Spleen (tissue), 13 donors: ENCODE measurements around the gene PRAMEF26. TPM values are rescaled to one million over a fixed set of nuclear protein-coding genes. Genes with fewer than 3 reads are reported as not detected.
"Not testable (repeated sequence)": the region's sequence is repeated elsewhere in the genome, so short reads cannot be mapped to it uniquely, and the experiment has no call there.

Experiments used
- DNase-seq: peaks from one replicate; pipeline ENCODE4 v3.0.0-alpha.2; 2020
- H3K27ac ChIP-seq, 8 donors: fragments of 200-600 bp; sonication (generic) in 7 of 8; 1 replicate in 4 of 8; 2 replicates in 4 of 8; pipeline versions ENCODE4 v1.5.0 to v1.8.0; 2016 to 2021; ENCODE audit warnings: inconsistent platforms in 4 of 8, mild to moderate bottlenecking in 4 of 8, moderate library complexity in 1 of 8
- H3K27me3 ChIP-seq, 7 donors: fragments of 200-600 bp; sonication (generic) in 6 of 7; replicated peaks in 1 of 7; 1 replicate in 4 of 7; 2 replicates in 3 of 7; pipeline versions ENCODE4 v1.5.0 to v1.8.0; 2016 to 2021; ENCODE audit warnings: inconsistent platforms in 3 of 7, mild to moderate bottlenecking in 1 of 7
- H3K36me3 ChIP-seq, 6 donors: fragments of 200-600 bp; sonication (generic) in 5 of 6; 1 replicate in 4 of 6; 2 replicates in 2 of 6; pipeline versions ENCODE4 v1.5.0 to v1.8.0; 2016 to 2021; ENCODE audit warnings: inconsistent platforms in 2 of 6
- H3K4me1 ChIP-seq, 6 donors: fragments of 200-600 bp; sonication (generic) in 5 of 6; 1 replicate in 3 of 6; 2 replicates in 3 of 6; pipeline versions ENCODE4 v1.5.0 to v1.8.0; 2016 to 2021; ENCODE audit warnings: inconsistent platforms in 3 of 6
- H3K4me3 ChIP-seq, 8 donors: fragments of 200-600 bp; sonication (generic) in 7 of 8; 1 replicate in 4 of 8; 2 replicates in 4 of 8; pipeline versions ENCODE4 v1.5.0 to v1.8.0; 2016 to 2021; ENCODE audit warnings: inconsistent platforms in 4 of 8, mild to moderate bottlenecking in 4 of 8, moderate library complexity in 2 of 8
- H3K9me3 ChIP-seq, 8 donors: fragments of 200-600 bp; sonication (generic) in 7 of 8; 1 replicate in 4 of 8; 2 replicates in 4 of 8; pipeline versions ENCODE4 v1.5.0 to v1.8.0; 2016 to 2021; ENCODE audit warnings: inconsistent platforms in 4 of 8
- WGBS, 5 donors: extraction: QIAGEN DNeasy Blood & Tissue Kit in 3 of 5; methylation state at CpG; one replicate each; pipeline versions ENCODE4 v1.1.5 to v1.1.7; 2013 to 2018; 5-methylcytosine and 5-hydroxymethylcytosine counted together
- intact Hi-C: fragments of 100-400 bp; cut with DNase I; formaldehyde crosslinking; loops from one replicate; pipeline ENCODE4 v1.15.0; 2023; ENCODE audit warnings: low total_unique reads
- long read RNA-seq, 2 donors: transcript quantifications; one replicate each; lab custom pipeline, GENCODE V29; 2026
- polyA plus RNA-seq, 3 donors: library from polyadenylated mRNA; stranded (reverse); fragments of 200-250 nt; gene quantifications; one replicate each; pipeline ENCODE4 v1.2.1, GENCODE V29; 2013
- total RNA-seq, 7 donors: library from RNA; depleted of rRNA in 3 of 7; stranded (reverse); fragments of >200 nt in 3 of 7; fragmentation: NEBNext Ultra II Directional in 4 of 7; extraction: Animal tissue kit (Norgen Biotek cat#: 25700) in 4 of 7; gene quantifications; one replicate each; pipeline versions ENCODE4 v1.1.0 to v1.2.1, GENCODE V29; 2016 to 2021
- donor health status: healthy with polysubstance abuse.
- donor health status: DM: no; HTN: no; CAD: no; lungs with moderate emphysema.
- donor health status: DM: no; HTN: no; CAD: no.
- donor health status: Bipolar disorder and iron deficiency.
- donor health status: healthy.
- donor health status: DM: no; HTN: no; CAD: no.
- donor health status: DM: yes; HTN: yes; CAD: no.

Gene PRAMEF26
- not detected for total RNA-seq
- polyA plus RNA-seq, result not detected
- long read RNA-seq, donor 1, result 0 reads
- long read RNA-seq, donor 2, result 0 reads

DNA sequence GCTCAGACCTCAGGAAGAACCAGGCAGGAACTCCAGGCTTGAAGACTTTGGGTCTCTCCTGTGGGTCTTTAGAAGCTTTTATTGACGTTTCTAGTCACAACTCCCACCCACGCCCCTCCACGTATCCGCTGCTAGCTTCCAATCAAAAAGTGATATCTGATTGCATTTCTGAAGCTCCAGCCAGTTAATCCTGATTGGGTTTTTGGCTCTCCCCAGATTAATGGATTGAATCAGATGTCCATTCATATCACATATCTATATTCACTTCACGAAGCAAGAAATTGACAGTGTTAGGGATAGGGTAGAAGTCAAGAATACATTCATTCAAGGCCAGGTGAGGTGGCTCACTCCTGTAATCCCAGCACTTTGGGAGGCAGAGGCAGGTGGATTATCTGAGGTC lies at the start of gene PRAMEF26:
Gene PRAMEF26, minus strand, starts transcription at position 101 of the 400 bp plus-strand sequence. CDS start 2,914 bp downstream, outside the sequence.
- H3K36me3 ChIP-seq, H3K27me3 ChIP-seq, H3K4me3 ChIP-seq, DNase-seq, H3K27ac ChIP-seq, H3K4me1 ChIP-seq, intact Hi-C loops, H3K9me3 ChIP-seq: not testable (repeated sequence)
- 82 to 83% methylated on average over 1 of the region's 5 CpGs; no CpG with 5 or more reads in 3 of the 5 donors for WGBS, 5 donors

- H3K27me3 ChIP-seq, H3K4me1 ChIP-seq, intact Hi-C loops, H3K9me3 ChIP-seq, DNase-seq, H3K36me3 ChIP-seq, H3K27ac ChIP-seq, H3K4me3 ChIP-seq: not testable (repeated sequence)
- WGBS, 5 donors, result no CpG with 5 or more reads among the region's 5 CpGs
Observed at GRCh38 chr1:13201309-13201708, 45.5 kb upstream of the PRAMEF26 start, which contains the start of gene PRAMEF13. PRAMEF13 (minus strand) TSS chr1:13201409; CDS start chr1:13199589, 1,820 bp downstream.

GRCh38 chr1:13171548-13171947 lies 15.7 kb upstream of the PRAMEF26 start, which contains the start of gene PRAMEF9:
PRAMEF9 (plus strand) TSS chr1:13171848; CDS start chr1:13175281, 3,433 bp downstream.
- H3K9me3 ChIP-seq, H3K4me1 ChIP-seq, DNase-seq, H3K4me3 ChIP-seq, H3K36me3 ChIP-seq, H3K27ac ChIP-seq, intact Hi-C loops, H3K27me3 ChIP-seq: not testable (repeated sequence)
- 58 to 100% (median 91%) methylated on average over 1 to 2 of the region's 2 CpGs; no CpG with 5 or more reads in 1 of the 5 donors for WGBS, 5 donors

DNA sequence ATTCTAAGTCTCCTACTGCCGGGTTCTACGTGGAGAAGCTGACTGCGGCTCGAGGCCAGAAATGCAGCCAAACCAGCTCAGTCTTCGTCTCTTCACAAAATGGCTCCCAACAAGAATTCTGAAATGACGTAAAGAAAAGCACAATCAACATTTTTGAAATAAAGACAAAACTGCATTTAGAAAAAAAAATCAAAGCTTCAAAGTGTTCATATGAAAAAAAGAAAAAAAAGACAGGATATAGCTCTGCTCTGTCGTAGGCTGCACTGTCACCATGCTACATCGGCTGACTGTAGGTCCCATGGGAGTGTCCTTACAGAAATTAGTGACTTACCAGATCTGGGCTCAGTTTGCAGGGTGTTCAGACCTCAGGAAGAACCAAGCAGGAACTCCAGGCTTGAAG lies 9.7 kb upstream of the PRAMEF26 start, which contains the start of gene HNRNPCL4:
Gene HNRNPCL4, minus strand, starts transcription at position 101 of the 400 bp plus-strand sequence. CDS start 164 bp downstream, outside the sequence.
- H3K4me3 ChIP-seq, H3K9me3 ChIP-seq, DNase-seq, H3K27ac ChIP-seq, H3K4me1 ChIP-seq, H3K27me3 ChIP-seq, intact Hi-C loops, H3K36me3 ChIP-seq: not testable (repeated sequence)
- WGBS, 5 donors, result no CpG with 5 or more reads among the region's 8 CpGs

GRCh38 chr1:13116754-13117153 lies 39.1 kb downstream of the PRAMEF26 start, which contains the start of gene HNRNPCL2:
HNRNPCL2 (minus strand) TSS chr1:13116854; CDS start chr1:13116400, 454 bp downstream.
- H3K9me3 ChIP-seq, H3K27ac ChIP-seq, H3K4me3 ChIP-seq, H3K27me3 ChIP-seq, DNase-seq, intact Hi-C loops, H3K36me3 ChIP-seq, H3K4me1 ChIP-seq: not testable (repeated sequence)
- 88 to 96% (median 94%) methylated on average over 6 of the region's 6 CpGs for WGBS, 5 donors

Other genes starting within 250 kb of the PRAMEF26 start
- gene PRAMEF7, start 239.4 kb downstream of the PRAMEF26 start, total RNA-seq, result not detected
- gene PRAMEF7, start 239.4 kb downstream of the PRAMEF26 start, polyA plus RNA-seq, result not detected
- gene PRAMEF6, start 208.4 kb downstream of the PRAMEF26 start, total RNA-seq, result not detected
- not detected for gene PRAMEF6, start 208.4 kb downstream of the PRAMEF26 start, polyA plus RNA-seq
- gene PRAMEF27, start 99.4 kb downstream of the PRAMEF26 start, total RNA-seq, result not detected
- gene PRAMEF27, start 99.4 kb downstream of the PRAMEF26 start, polyA plus RNA-seq, result not detected
- not detected for gene HNRNPCL3, start 95.2 kb downstream of the PRAMEF26 start, total RNA-seq
- not detected for gene HNRNPCL3, start 95.2 kb downstream of the PRAMEF26 start, polyA plus RNA-seq
- gene PRAMEF25, start 85.2 kb downstream of the PRAMEF26 start, total RNA-seq, result not detected
- not detected for gene PRAMEF25, start 85.2 kb downstream of the PRAMEF26 start, polyA plus RNA-seq
- gene HNRNPCL2, start 39.2 kb downstream of the PRAMEF26 start, total RNA-seq, result not detected
- not detected for gene HNRNPCL2, start 39.2 kb downstream of the PRAMEF26 start, polyA plus RNA-seq
- not detected for gene HNRNPCL4, start 9.6 kb upstream of the PRAMEF26 start, total RNA-seq
- not detected for gene HNRNPCL4, start 9.6 kb upstream of the PRAMEF26 start, polyA plus RNA-seq
- gene PRAMEF9, start 15.8 kb upstream of the PRAMEF26 start, total RNA-seq, result not detected
- gene PRAMEF9, start 15.8 kb upstream of the PRAMEF26 start, polyA plus RNA-seq, result not detected
- gene PRAMEF13, start 45.4 kb upstream of the PRAMEF26 start, total RNA-seq, result not detected
- not detected for gene PRAMEF13, start 45.4 kb upstream of the PRAMEF26 start, polyA plus RNA-seq
- gene PRAMEF18, start 70.1 kb upstream of the PRAMEF26 start, total RNA-seq, result not detected
- not detected for gene PRAMEF18, start 70.1 kb upstream of the PRAMEF26 start, polyA plus RNA-seq
- not detected for gene PRAMEF5, start 98.2 kb upstream of the PRAMEF26 start, total RNA-seq
- not detected for gene PRAMEF5, start 98.2 kb upstream of the PRAMEF26 start, polyA plus RNA-seq
- gene PRAMEF8, start 129.1 kb upstream of the PRAMEF26 start, total RNA-seq, result not detected
- not detected for gene PRAMEF8, start 129.1 kb upstream of the PRAMEF26 start, polyA plus RNA-seq
- not detected for gene PRAMEF33, start 147.5 kb upstream of the PRAMEF26 start, total RNA-seq
- gene PRAMEF33, start 147.5 kb upstream of the PRAMEF26 start, polyA plus RNA-seq, result not detected
- not detected for gene PRAMEF15, start 159.6 kb upstream of the PRAMEF26 start, total RNA-seq
- gene PRAMEF15, start 159.6 kb upstream of the PRAMEF26 start, polyA plus RNA-seq, result not detected
- gene PRAMEF14, start 191.1 kb upstream of the PRAMEF26 start, total RNA-seq, result not detected
- gene PRAMEF14, start 191.1 kb upstream of the PRAMEF26 start, polyA plus RNA-seq, result not detected
- gene PRAMEF19, start 215.9 kb upstream of the PRAMEF26 start, total RNA-seq, result not detected
- not detected for gene PRAMEF19, start 215.9 kb upstream of the PRAMEF26 start, polyA plus RNA-seq
- not detected for gene PRAMEF17, start 233.6 kb upstream of the PRAMEF26 start, total RNA-seq
- not detected for gene PRAMEF17, start 233.6 kb upstream of the PRAMEF26 start, polyA plus RNA-seq